ENCODE data around the gene ERC2.

- TF ChIP-seq CTCF (conservative IDR thresholded peaks at IDR 0.05; ENCODE audit: low read depth, low read length) (no peak), EZH2 (IDR thresholded peaks at IDR 0.05; ENCODE audit: low read length, unreplicated experiment) (no peak)
These were observed 966.4 kb downstream of the ERC2 start for GRCh38 chr3:55501905-55502304.

All from PC-3 (cell line).